Body of pancreas (tissue), 4 donors: Measurements from ENCODE around the gene PGPEP1.

Experiments used
- POLR2A ChIP-seq, 3 donors: fragments of 450-650 bp; IDR thresholded peaks; one replicate each; pipeline ENCODE4 v1.6.1; 2016; ENCODE audit warnings: antibody characterized with exemption in 3 of 3, mild to moderate bottlenecking in 2 of 3
- TF ChIP-seq, protein P1 (sequence below), 7 experiments: fragments of 450-650 bp in 4 of 7; fragments of 200-600 bp in 3 of 7; sonication (generic) in 3 of 7; IDR thresholded peaks; one replicate each; pipeline ENCODE4 v1.5.1; 2016 to 2019; ENCODE audit warnings: antibody characterized with exemption in 7 of 7

DNA sequence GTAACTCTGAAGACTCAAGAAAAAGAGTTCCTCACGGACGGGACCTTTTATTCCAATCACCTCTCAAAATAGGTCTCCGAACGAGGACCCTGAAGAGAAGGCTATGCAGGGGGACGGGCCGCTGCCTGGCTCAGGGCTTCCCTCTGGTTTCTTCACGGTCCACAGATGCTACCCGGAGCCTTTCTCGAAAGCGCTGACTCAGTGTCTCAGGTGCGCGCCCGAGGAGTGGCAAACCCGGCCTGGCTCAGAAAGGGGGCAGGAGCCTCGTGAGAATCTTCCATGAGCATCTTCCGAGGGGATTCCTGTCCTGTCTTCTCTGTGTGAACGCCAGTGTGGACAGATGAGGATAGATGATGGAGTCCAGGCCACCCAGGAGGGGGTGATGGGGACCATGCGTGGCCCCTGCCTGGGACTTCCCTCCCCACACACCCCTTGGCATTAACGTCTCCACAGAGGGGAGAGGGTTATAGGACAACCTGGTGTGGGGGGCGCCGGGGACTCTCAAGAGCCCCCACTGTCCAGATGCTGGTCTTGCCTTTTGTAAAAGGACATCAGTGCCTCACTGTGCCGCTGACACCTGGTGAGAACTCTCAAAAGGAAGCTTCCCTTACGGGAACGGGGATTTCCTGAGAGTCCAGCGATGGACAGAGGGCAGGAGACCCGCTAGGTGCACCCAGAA is 34.0 kb upstream of the PGPEP1 start:
- TF ChIP-seq, protein P1, sequence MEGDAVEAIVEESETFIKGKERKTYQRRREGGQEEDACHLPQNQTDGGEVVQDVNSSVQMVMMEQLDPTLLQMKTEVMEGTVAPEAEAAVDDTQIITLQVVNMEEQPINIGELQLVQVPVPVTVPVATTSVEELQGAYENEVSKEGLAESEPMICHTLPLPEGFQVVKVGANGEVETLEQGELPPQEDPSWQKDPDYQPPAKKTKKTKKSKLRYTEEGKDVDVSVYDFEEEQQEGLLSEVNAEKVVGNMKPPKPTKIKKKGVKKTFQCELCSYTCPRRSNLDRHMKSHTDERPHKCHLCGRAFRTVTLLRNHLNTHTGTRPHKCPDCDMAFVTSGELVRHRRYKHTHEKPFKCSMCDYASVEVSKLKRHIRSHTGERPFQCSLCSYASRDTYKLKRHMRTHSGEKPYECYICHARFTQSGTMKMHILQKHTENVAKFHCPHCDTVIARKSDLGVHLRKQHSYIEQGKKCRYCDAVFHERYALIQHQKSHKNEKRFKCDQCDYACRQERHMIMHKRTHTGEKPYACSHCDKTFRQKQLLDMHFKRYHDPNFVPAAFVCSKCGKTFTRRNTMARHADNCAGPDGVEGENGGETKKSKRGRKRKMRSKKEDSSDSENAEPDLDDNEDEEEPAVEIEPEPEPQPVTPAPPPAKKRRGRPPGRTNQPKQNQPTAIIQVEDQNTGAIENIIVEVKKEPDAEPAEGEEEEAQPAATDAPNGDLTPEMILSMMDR (IDR thresholded peaks at IDR 0.05): no peak
- no peak for TF ChIP-seq POLR2A (IDR thresholded peaks at IDR 0.05)
